Heart right ventricle (tissue), 16 donors: Measurements from ENCODE around the gene IL15RA. TPM values are rescaled to one million over a fixed set of nuclear protein-coding genes. Genes with fewer than 3 reads are reported as not detected.

Experiments
- ATAC-seq, 8 donors: fragments of 200-7000 bp; cut with Tn5 transposase; one replicate each; pipeline ENCODE4 v1.9.1; 2020; ENCODE audit warnings: mild to moderate bottlenecking in 8 of 8, moderate library complexity in 8 of 8, moderate number of reproducible peaks in 1 of 8
- DNase-seq, 2 donors: peaks; one replicate each; pipeline ENCODE4 v3.0.0-alpha.2; 2020
- H3K27ac ChIP-seq, 10 donors: fragments of 200-600 bp; sonication (generic) in 2 of 10; one replicate each; pipeline versions ENCODE4 v1.5.0 to v1.8.0; 2020 to 2022; ENCODE audit warnings: mild to moderate bottlenecking in 3 of 10
- H3K27me3 ChIP-seq, 7 donors: fragments of 200-600 bp; one replicate each; pipeline ENCODE4 v1.8.0; 2021 to 2022; ENCODE audit warnings: mild to moderate bottlenecking in 2 of 7
- H3K36me3 ChIP-seq, 9 donors: fragments of 200-600 bp; sonication (generic) in 1 of 9; one replicate each; pipeline versions ENCODE4 v1.5.0 to v1.8.0; 2020 to 2022; ENCODE audit warnings: mild to moderate bottlenecking in 2 of 9
- H3K4me1 ChIP-seq, 9 donors: fragments of 200-600 bp; sonication (generic) in 1 of 9; one replicate each; pipeline versions ENCODE4 v1.5.0 to v1.8.0; 2020 to 2022; ENCODE audit warnings: mild to moderate bottlenecking in 4 of 9
- H3K4me3 ChIP-seq, 10 donors: fragments of 200-600 bp; sonication (generic) in 2 of 10; one replicate each; pipeline versions ENCODE4 v1.5.0 to v1.8.0; 2020 to 2022; ENCODE audit warnings: mild to moderate bottlenecking in 7 of 10, moderate library complexity in 2 of 10
- H3K9me3 ChIP-seq, 11 donors: fragments of 200-600 bp in 10 of 11; sonication (generic) in 2 of 11; one replicate each; pipeline versions ENCODE4 v1.5.0 to v1.8.0; 2013 to 2022; ENCODE audit warnings: mild to moderate bottlenecking in 2 of 11, control low read depth in 1 of 11, moderate library complexity in 1 of 11
- WGBS, 2 donors: extraction: QIAGEN DNeasy Blood & Tissue Kit; methylation state at CpG; one replicate each; pipeline ENCODE4 v1.1.7; 2013; ENCODE audit warnings: inconsistent platforms in 1 of 2; 5-methylcytosine and 5-hydroxymethylcytosine counted together
- intact Hi-C, 10 donors: fragments of 100-400 bp; cut with DNase I; formaldehyde crosslinking; loops; one replicate each; pipeline versions ENCODE4 v1.11.1 to v1.14.2; 2022
- polyA plus RNA-seq, 2 donors: library from polyadenylated mRNA; stranded (reverse); fragments of 200-250 nt; gene quantifications; one replicate each; pipeline ENCODE4 v1.2.3, GENCODE V29; 2013
- total RNA-seq, 10 donors: library from RNA; stranded (reverse); fragmentation: NEBNext Ultra II Directional in 3 of 10; extraction: Animal tissue kit (Norgen Biotek cat#: 25700) in 3 of 10; gene quantifications; one replicate each; pipeline versions ENCODE4 v1.2.1 to v1.2.4, GENCODE V29; 2021 to 2023
- TF ChIP-seq, protein P1 (sequence below), 9 donors: fragments of 200-600 bp; sonication (generic) in 2 of 9; IDR thresholded peaks; one replicate each; pipeline versions ENCODE4 v1.5.0 to v1.8.0; 2021 to 2022; ENCODE audit warnings: antibody characterized with exemption in 9 of 9, mild to moderate bottlenecking in 5 of 9, moderate library complexity in 1 of 9
- donor health status: Arrhythmogenic right ventricular cardiomyopathy.
- donor health status: ischemic (EF 13 %, LVEDD 7.1; RV severe dilation, severe dysfunction).
- donor health status: healthy with polysubstance abuse.
- donor health status: DM: no; HTN: yes; CAD: no.
- donor health status: DM: no; HTN: no; CAD: no.
- donor health status: ischemic (EF 25% LVEDD 6.9; RV normal size, moderate dysfunction).
- donor health status: ischemic (EF 25% LVEDD 5.7; RV mildly dilated, moderate dysfunction).
- donor health status: healthy.
- donor health status: DM: yes; HTN: yes; CAD: no.
- donor health status: Ischemic cardiomyopathy.
- donor health status: ischemic (EF 35%, LVEDD 5.7; RV mildly dilated, moderate dysfunction).
- donor health status: nonischemic (EF 11% LVEDD 7.7; RV severe dilation, severe dysfunction).
- donor health status: DM: yes; HTN: yes; CAD: no.
- donor health status: PGD.
- donor health status: ischemic (EF 29% LVEDD 5.4; RV normal size, mild dysfunction).
- donor health status: nonischemic (EF 23%, LVEDD 6.1; RV moderate dilation, normal function).

IL15RA gene
- total and polyA plus RNA-seq, 12 donors: 3.5 to 21.0 (median 5.8) TPM

GRCh38 chr10:6022660-6023059, 45.3 kb upstream of the IL15RA start:
- DNase-seq (no peak), ATAC-seq (peak in 1 of 8 donors; percentile 31)
- 56 to 68% methylated on average over 3 of the region's 3 CpGs for WGBS, 2 donors
- Histone ChIP-seq H3K27ac (peak overlapping the region in 2 of 10 donors; percentile 10 to 15), H3K9me3 (no peaks in the 10 kb centered on the region), H3K4me3 (no peak overlapping the region), H3K27me3 (no peaks in the 10 kb centered on the region), H3K4me1 (peaks cover 0 to 11% (median 0%) of the 10 kb centered on the region in 9 donors), H3K36me3 (peaks cover 0 to 19% (median 0%) of the 10 kb centered on the region in 9 donors)
- TF ChIP-seq, protein P1, sequence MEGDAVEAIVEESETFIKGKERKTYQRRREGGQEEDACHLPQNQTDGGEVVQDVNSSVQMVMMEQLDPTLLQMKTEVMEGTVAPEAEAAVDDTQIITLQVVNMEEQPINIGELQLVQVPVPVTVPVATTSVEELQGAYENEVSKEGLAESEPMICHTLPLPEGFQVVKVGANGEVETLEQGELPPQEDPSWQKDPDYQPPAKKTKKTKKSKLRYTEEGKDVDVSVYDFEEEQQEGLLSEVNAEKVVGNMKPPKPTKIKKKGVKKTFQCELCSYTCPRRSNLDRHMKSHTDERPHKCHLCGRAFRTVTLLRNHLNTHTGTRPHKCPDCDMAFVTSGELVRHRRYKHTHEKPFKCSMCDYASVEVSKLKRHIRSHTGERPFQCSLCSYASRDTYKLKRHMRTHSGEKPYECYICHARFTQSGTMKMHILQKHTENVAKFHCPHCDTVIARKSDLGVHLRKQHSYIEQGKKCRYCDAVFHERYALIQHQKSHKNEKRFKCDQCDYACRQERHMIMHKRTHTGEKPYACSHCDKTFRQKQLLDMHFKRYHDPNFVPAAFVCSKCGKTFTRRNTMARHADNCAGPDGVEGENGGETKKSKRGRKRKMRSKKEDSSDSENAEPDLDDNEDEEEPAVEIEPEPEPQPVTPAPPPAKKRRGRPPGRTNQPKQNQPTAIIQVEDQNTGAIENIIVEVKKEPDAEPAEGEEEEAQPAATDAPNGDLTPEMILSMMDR (IDR thresholded peaks at IDR 0.05): no peak
- intact Hi-C loops: no loop called here

- Histone ChIP-seq H3K4me3 (no peak overlapping the region), H3K36me3 (peaks cover 0 to 19% (median 0%) of the 10 kb centered on the region in 9 donors), H3K27ac (no peak overlapping the region), H3K27me3 (no peaks in the 10 kb centered on the region), H3K9me3 (no peaks in the 10 kb centered on the region), H3K4me1 (peaks cover 0 to 11% (median 0%) of the 10 kb centered on the region in 9 donors)
- TF ChIP-seq, protein P1 (IDR thresholded peaks at IDR 0.05): no peak
- intact Hi-C loops: no loop called here
- 78 to 81% methylated on average over 9 of the region's 9 CpGs for WGBS, 2 donors
- DNase-seq (no peak), ATAC-seq (peak in 6 of 8 donors; percentile 12 to 58 (median 30))
Observed at GRCh38 chr10:6020826-6021225, 43.5 kb upstream of the IL15RA start.

DNA sequence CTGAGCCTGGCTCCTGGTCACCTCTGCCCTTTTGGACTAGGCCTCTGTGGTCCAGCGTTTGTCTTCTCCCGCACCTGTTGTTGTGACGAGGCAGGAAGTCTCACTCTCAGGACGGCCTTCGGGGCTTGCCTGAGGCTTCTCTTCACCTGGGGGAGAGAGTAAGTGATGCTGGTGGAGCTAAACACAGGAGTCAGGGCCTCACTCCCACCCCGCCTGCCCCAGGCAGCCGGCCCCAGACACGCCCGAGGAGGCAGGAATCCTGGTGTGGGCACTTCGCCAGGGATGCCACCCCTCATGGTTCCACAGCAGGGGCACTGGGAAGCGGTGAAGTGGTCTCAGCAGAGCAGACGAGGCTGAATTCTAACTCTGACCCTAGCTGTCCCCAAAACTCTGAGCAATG, 42.5 kb upstream of the IL15RA start:
- TF ChIP-seq, protein P1 (IDR thresholded peaks at IDR 0.05): no peak
- peaks cover 0 to 11% (median 2%) of the 10 kb centered on the region in 9 donors for H3K4me1 ChIP-seq
- DNase-seq (no peak), ATAC-seq (no peak)
- H3K36me3 ChIP-seq: peaks cover 0 to 12% (median 0%) of the 10 kb centered on the region in 9 donors
- intact Hi-C loops: loop anchor here in 3 of 10 donors (5.0 to 10.0 kb wide), 4 partner anchors 68 to 385 kb away; partner anchors contain the start of gene RBM17 (in 1 of the 3)
- H3K27me3 ChIP-seq: no peaks in the 10 kb centered on the region
- H3K9me3 ChIP-seq: no peaks in the 10 kb centered on the region
- no peak overlapping the region for H3K27ac ChIP-seq
- H3K4me3 ChIP-seq: no peak overlapping the region
- 86 to 90% methylated on average over 12 of the region's 12 CpGs for WGBS, 2 donors

DNA sequence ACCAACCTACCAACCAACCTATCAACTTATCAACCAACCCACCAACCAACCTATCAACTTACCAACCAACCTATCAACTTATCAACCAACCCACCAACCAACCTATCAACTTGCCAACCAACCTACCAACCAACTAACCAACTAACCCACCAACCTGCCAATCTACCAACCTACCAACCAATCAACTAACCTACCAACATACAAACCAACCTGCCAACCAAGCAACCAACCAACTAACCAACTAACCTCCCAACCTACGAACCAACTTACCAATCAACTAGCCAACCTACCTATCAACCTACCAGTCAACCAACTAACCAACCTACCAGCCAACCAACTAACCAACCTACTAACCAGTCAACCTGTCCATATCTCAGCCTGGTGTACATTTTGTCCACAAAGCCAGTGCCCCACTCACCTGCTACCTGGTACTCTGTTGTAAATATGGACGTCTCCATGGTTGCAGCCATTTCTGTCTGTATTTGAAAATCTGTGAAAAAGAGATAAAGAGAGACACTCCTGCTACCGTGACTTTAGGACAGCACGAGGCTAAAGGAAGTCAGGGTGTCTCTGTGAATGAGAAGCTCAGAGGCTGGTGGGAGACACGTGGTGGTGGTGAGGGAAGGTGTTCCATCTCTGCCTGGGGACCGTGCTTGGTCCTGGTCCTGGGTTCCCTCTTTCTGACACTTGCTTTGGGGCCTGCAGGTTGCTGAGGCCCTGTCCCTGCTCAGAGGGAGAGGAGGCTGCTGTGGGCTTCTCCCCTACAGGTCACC, 41.9 kb upstream of the IL15RA start:
- no peak for ATAC-seq
- Histone ChIP-seq H3K27me3 (no peaks in the 10 kb centered on the region), H3K36me3 (peaks cover 0 to 9% (median 0%) of the 10 kb centered on the region in 9 donors), H3K27ac (peak overlapping the region in 2 of 10 donors; percentile 10 to 65), H3K4me1 (peaks cover 0 to 15% (median 7%) of the 10 kb centered on the region in 9 donors), H3K4me3 (no peak overlapping the region), H3K9me3 (no peaks in the 10 kb centered on the region)
- 91 to 93% methylated on average over 6 of the region's 6 CpGs for WGBS, 2 donors
- DNase-seq: no peak
- intact Hi-C loops: loop anchor here in 3 of 10 donors (5.0 to 10.0 kb wide), 4 partner anchors 68 to 386 kb away; partner anchors contain the start of gene RBM17 (in 1 of the 3)
- TF ChIP-seq, protein P1 (IDR thresholded peaks at IDR 0.05): no peak
